Measurements from ENCODE around the gene HNRNPD.
"Not testable (repeated sequence)": the region's sequence is repeated elsewhere in the genome, so short reads cannot be mapped to it uniquely, and the experiment has no call there.

The HNRNPD gene

GRCh38 chr4:82373816-82374625 is at the start of gene HNRNPD:
TSS of gene HNRNPD (minus strand) at chr4:82373991. CDS start at chr4:82373678, 313 bp downstream.
- peak; percentile 89 to 91 for DNase-seq

- DNase-seq = no peak
Observed at GRCh38 chr4:82422616-82423015, 48.8 kb upstream of the HNRNPD start.

GRCh38 chr4:82421796-82422560 is 48.2 kb upstream of the HNRNPD start:
- no peak for DNase-seq

GRCh38 chr4:82419451-82419850 is 45.7 kb upstream of the HNRNPD start:
- no peak for DNase-seq

GRCh38 chr4:82415922-82416365 is 42.2 kb upstream of the HNRNPD start:
- DNase-seq = no peak

- not testable (repeated sequence) for DNase-seq
Observed at GRCh38 chr4:82415061-82415460, 41.3 kb upstream of the HNRNPD start.

- no peak for DNase-seq
Observed at GRCh38 chr4:82403725-82404124, 29.9 kb upstream of the HNRNPD start.

GRCh38 chr4:82402196-82402775 is 28.5 kb upstream of the HNRNPD start:
- no peak for DNase-seq

- no peak for DNase-seq
Observed at GRCh38 chr4:82401600-82401999, 27.8 kb upstream of the HNRNPD start.

- DNase-seq = no peak
Observed at GRCh38 chr4:82398263-82398662, 24.5 kb upstream of the HNRNPD start.

- no peak for DNase-seq
Observed at GRCh38 chr4:82397527-82397926, 23.7 kb upstream of the HNRNPD start.

- no peak for DNase-seq
Observed at GRCh38 chr4:82394896-82395295, 21.1 kb upstream of the HNRNPD start.

GRCh38 chr4:82390061-82390460 is 16.3 kb upstream of the HNRNPD start:
- DNase-seq = not testable (repeated sequence)

- DNase-seq = no peak
Observed at GRCh38 chr4:82388405-82388804, 14.6 kb upstream of the HNRNPD start.

- DNase-seq = not testable (repeated sequence)
Observed at GRCh38 chr4:82386312-82386711, 12.5 kb upstream of the HNRNPD start.

GRCh38 chr4:82382751-82383150 is 9.0 kb upstream of the HNRNPD start:
- DNase-seq = no peak

- DNase-seq = no peak
Observed at GRCh38 chr4:82381661-82382296, 8.0 kb upstream of the HNRNPD start.

GRCh38 chr4:82381235-82381634 is 7.4 kb upstream of the HNRNPD start:
- DNase-seq = no peak

GRCh38 chr4:82380831-82381230 is 7.0 kb upstream of the HNRNPD start:
- no peak for DNase-seq

GRCh38 chr4:82380344-82380743 is 6.6 kb upstream of the HNRNPD start:
- no peak for DNase-seq

- no peak for DNase-seq
Observed at GRCh38 chr4:82376109-82376508, 2.3 kb upstream of the HNRNPD start.

- no peak for DNase-seq
Observed at GRCh38 chr4:82373486-82373815, 340 bp downstream of the HNRNPD start.
